ENCODE results near the gene TLE4.
A peak's percentile ranks its signal among the peaks of the same experiment; 100 is the strongest.
"Not testable (repeated sequence)": the region's sequence is repeated elsewhere in the genome, so short reads cannot be mapped to it uniquely, and the experiment has no call there.

The TLE4 gene

DNA sequence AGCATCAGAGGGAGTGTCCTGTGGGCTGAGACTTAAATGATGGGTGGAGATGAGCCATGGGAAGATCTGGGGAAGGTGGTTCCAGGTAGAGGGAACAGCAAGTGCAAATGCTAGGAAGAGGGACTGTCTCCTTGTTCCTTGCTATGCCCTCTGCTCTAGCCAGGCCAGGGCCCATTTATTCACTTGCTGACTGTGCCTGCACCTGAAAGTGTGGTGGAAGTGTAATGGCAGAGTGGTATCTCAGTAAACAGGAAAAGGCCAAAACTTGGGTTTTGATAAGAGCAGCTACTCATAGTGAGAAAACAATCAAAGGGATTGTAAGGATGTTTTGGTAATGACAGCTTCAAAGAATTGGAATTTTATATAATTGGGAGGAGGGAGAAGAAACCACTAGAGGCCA lies 32.4 kb downstream of the TLE4 start:
- no peak for DNase-seq (ENCODE audit: low spot score)

- DNase-seq (ENCODE audit: low spot score): no peak
Measured at GRCh38 chr9:79604921-79605562, 33.3 kb downstream of the TLE4 start.

DNA sequence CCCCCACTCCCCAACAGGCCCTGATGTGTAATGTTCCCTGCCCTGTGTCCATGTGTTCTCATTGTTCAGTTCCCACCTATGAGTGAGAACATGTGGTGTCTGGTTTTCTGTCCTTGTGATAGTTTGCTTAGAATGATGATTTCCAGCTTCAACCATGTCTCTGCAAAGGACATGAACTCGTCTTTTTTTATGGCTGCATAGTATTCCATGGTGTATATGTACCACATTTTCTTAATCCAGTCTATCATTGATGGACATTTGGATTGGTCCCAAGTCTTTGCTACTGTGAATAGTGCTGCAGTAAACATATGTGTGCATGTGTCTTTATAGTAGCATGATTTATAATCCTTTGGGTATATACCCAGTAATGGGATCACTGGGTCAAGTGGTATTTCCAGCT lies 34.8 kb downstream of the TLE4 start:
- not testable (repeated sequence) for DNase-seq (ENCODE audit: low spot score)

DNA sequence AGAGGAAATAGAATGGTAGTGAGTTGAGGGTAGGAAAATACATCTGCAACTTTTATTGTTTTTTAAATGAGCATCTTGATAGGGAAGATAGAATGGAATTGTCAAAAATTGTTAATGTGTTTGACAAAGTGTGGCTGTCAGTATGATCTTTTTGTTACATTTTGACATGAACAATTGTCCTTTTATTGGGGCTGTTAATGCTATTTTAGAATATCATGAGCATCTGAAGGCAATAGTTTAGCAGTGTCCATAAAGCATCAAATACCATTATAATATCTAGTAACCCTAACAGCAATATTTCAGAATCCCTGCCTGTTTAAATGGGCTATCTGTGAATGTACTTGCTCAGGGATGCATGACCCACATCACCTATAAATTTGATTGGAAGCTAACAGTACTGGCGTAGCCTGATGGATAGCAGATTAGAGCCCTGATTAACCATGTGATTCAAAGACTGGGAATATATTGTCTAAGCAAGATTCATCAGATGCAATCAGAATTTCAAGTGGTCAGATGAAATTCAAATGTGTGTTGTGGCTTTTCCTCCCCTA lies 37.8 kb downstream of the TLE4 start:
- no peak for DNase-seq (ENCODE audit: low spot score)

DNA sequence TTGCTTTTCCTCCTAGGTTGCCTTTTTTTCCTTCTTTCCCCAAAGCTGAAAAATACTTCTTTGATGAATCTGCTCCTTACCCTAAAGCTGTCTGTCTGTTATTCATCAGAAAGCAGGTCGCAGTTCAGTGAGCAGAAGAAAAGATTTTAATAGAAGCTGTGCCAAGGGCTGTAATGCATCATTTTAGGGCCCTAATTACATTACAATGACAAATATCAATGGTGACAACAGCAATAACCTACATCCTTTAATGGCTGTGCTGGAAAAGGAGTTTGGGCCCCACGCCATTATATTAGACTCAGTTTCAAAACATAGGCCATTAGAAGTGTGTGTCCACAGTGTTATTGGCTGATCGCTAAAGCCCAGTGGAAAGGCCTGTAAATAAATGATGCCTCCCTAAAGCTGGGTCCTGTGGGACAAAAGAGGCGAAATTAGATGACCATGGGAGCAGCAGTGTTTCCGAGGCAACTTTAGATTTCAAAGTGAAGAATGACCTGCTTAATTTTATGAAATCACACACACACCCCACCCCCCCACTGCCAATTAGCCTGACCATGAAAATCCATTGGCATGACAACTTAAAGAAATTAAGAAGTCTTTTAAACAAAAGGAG lies 38.4 kb downstream of the TLE4 start:
- DNase-seq (ENCODE audit: low spot score): peak; percentile 24

- peak; percentile 74 for DNase-seq (ENCODE audit: low spot score)
Measured at GRCh38 chr9:79610791-79611614, 39.2 kb downstream of the TLE4 start.

GRCh38 chr9:79613145-79613544 lies 41.4 kb downstream of the TLE4 start:
- DNase-seq (ENCODE audit: low spot score): no peak

DNA sequence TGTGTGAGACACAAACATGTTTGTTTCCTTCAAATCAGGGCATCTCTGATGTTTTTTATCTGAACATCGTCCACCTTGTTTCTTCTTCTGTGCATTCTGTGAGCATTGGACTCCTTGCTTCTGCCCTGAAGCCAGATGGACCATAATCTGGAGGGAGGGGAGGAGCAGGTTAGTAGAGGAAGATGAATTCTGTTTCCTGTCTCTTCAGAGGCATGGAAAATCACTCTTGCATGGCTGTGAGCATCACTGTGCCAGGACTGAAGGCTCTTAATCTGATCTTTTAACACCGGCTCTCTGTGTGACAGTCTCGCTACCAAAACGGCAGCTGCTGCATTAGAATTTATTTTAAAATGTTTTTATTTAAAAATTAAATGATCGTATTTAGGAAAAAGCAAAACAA lies 43.3 kb downstream of the TLE4 start:
- no peak for DNase-seq (ENCODE audit: low spot score)

GRCh38 chr9:79616013-79616412 lies 44.2 kb downstream of the TLE4 start:
- DNase-seq (ENCODE audit: low spot score): no peak

DNA sequence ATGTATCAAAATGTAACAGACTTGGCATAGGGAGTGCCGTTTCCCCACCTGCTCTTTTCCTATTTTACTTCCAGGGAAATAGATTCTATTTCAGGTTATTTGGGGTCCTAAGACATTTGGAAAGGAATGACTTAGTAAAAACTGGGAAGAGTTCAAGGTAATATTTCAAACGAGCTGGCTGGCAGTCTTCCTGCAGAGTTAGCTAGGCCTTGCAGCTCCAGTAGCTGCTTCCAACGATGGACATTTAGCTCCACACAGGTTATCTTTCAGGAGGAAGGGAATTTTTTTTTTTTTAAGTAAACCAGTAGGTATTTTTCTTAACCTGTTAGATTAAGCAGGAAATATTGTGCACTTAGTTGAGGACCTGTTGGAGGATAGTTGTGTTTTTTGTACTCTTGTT lies 45.2 kb downstream of the TLE4 start:
- no peak for DNase-seq (ENCODE audit: low spot score)

DNA sequence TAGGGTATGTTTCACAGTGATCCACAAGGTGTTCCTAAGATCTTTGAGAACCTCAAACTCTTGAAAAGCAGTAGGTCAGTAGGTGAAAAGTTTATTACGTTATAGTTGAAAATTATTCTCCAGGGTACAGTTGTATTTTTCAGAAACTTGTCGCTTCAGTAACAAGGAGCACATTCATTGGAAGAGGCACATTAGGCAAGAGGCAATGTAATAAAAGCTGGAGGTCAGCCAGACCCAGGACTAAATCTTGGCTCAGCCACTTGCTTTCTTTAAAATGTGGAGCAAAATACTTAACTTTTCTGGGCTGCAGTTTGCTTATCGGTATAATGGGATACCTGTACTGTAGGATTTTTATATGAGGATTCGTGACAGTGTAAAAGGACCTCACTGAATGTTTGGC lies 45.6 kb downstream of the TLE4 start:
- DNase-seq (ENCODE audit: low spot score): no peak

DNA sequence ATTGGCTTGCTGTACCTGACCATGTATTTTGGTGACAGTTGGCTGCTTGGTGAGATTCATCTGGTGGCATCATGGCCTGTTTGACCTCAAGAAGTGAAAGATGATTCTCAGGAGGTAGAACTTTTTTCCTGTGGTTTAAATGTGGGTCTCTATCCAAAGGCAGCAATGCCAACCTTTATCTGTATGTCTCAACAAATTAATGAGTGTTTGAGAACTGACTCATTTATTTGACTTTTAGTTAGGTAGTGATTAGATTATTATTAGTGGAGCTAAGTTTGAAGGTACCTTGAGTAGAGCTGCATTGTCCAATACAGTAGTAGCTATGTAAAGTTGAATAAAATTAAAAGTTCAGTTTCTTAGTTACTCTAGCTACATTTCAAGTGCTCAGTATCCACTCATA lies 48.2 kb downstream of the TLE4 start:
- DNase-seq (ENCODE audit: low spot score): no peak

DNA sequence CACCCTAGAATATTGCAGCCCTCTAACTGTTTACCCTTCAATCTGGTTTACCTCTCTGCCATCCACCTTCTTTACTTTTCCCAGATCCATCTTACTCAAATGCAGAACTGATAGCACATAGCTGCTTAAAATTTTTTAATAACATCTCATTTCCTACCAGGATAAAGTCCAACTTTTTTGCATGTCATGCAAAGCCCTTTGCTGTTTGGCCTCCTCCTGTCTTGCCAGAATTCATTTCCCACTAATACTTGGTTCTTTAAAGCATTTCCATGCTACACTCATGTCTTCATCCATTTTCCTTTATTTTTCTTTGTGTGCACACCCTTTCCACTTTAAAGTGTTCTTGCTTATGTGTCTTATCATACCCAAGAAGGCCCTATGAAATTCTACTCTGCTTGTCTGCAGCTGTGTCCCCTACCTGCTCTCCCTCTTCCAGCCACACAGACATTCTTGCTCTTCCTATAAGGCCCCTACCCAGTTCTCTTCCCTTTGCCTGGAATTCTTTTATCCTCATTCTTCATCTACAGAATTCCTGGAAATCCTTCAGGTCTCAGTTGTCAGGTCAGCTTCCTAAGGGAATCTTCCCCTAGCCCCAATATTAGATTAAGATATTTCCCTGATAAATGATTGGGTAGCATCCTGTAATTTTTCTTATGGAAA lies 50.3 kb downstream of the TLE4 start:
- DNase-seq (ENCODE audit: low spot score): peak; percentile 14

DNA sequence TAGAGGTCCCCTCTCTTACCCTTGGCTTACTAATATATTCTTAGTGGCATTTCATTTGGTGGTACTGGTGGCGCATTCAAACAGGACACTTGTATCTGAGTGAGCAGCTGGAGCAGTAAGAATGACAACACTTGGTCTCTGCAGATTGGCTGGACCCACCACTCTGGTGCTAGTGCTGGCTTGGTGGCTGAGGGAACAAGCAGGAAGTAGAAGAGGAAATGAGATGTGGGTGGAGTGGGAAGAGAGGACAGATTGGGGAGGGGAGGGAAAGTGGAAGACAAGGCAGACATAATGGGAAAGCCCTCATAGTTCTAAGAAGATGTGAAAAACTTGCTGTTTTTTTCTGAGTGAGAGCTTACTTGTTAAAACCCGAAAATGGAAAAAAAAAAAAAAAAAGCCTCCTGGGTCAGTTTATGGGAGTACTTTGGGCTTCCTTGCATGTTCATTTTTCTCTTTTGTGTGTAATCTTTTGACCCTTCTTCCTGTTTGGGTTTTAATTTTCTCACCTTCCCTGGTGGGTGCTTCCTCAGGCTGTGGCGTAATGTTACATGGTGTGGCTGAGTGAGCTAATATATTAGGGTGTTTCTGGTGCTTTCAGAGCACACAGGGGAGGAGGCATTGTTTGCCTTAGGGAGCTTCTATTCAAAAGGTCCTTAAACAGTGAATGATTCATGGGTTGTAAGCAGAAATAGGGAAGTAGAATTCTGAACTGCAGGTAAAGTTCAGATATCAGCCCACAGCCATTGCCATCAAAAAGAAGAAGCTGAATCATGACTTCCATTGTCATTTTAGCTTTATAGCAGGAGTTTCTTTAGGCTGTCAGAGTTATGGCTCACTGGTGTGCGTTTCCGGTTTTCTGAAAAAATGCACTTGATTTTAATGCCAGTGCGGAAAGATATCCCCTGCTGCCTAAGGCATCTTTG lies 52.3 kb downstream of the TLE4 start:
- DNase-seq (ENCODE audit: low spot score): no peak

- DNase-seq (ENCODE audit: low spot score): no peak
Measured at GRCh38 chr9:79629721-79630120, 58.0 kb downstream of the TLE4 start.

DNA sequence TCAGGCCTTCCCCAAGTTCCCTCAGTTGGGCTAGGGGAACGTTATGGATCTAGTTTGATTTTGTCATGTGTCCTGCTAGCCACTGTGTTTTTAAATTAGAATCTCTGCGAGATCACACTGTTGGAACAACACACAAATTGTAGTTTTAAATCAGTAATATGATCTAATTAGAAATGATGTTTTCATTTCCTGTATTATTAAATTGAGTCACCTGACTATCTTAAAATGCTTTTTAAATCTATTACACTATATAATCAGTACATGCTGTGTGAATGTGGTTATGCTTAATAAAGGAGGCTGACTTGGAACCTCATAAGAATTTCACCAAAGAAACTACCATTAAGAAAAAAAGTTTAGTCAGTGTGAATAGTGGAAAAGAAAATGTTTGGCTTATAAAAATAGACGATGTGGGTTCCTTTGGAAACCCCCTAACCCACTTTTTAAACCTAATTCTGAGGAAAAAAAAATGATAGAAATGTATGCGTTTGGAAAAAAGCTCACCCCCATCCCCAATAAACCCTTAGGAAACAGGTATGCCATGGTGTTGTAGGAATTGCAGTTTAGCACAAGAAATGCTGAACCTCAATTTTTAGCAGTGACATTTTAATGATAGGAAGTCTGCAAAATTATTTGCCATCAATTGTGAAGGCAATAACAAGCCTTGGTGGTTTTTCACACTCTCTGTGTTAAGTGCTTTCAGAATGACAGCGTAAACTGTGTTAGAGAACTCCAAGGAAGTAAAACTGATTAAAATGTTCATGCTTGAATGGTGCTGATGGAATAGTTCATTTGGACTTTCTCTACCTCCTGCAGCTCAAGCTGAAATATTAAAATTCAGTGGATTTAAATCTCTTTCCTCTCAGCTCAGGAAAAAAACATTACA lies 59.0 kb downstream of the TLE4 start:
- no peak for DNase-seq (ENCODE audit: low spot score)

DNA sequence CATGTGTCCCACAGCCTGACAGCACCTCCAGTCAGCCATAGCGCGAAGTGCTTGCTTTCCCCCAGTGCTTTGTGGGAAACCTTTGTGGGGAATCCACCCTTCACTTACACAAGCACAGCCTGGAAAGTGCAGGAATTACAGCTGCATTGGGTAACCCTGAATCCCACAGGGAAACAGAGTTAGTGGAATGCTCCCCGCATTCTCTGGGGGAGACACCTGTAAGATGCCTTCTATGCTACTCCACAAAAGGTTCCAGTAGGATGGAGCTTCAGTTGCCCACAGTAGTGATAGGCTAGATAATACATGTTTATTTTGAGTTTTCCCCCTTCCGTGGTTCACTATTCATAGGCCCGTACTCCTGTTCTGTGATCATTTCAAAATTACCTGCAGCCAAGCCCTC lies 60.3 kb downstream of the TLE4 start:
- DNase-seq (ENCODE audit: low spot score): no peak

DNA sequence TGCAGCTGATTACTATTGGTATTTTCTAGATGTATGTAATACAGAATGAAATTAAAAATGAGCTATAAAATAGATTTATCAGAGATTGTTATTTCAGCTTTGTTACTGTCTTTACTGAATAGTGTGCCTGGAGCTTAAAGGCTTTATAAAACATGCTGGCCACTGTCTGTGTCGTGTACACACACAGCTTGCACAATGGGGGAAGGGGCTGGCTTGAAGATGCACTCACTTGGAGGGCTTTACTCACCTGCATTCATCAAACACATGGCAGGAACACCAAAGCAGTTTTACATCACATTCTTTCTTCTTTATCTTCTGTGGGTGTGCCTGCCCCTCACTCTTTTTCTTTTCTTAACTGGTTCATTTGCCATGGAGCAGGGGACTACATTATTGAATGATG lies 60.9 kb downstream of the TLE4 start:
- DNase-seq (ENCODE audit: low spot score): no peak

DNA sequence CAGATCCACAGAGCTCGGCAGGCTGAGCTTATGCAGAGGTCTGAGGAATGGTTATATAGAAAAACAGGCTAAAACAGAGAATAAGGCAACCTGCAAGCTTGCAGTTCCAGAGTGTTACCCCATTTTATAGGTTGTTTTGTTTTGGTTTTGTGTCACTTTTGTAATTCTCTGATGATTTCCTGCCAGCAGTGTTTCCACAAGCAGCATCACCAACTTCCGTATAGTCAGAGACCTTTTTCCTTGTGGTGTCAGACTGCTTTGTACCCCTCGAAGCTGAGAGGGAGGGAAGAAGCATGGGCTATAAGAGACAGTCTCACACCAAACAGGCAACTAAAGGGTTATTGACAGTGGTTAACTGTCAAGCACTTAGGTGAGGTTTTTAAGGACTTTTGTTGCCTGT lies 61.8 kb downstream of the TLE4 start:
- DNase-seq (ENCODE audit: low spot score): no peak

DNA sequence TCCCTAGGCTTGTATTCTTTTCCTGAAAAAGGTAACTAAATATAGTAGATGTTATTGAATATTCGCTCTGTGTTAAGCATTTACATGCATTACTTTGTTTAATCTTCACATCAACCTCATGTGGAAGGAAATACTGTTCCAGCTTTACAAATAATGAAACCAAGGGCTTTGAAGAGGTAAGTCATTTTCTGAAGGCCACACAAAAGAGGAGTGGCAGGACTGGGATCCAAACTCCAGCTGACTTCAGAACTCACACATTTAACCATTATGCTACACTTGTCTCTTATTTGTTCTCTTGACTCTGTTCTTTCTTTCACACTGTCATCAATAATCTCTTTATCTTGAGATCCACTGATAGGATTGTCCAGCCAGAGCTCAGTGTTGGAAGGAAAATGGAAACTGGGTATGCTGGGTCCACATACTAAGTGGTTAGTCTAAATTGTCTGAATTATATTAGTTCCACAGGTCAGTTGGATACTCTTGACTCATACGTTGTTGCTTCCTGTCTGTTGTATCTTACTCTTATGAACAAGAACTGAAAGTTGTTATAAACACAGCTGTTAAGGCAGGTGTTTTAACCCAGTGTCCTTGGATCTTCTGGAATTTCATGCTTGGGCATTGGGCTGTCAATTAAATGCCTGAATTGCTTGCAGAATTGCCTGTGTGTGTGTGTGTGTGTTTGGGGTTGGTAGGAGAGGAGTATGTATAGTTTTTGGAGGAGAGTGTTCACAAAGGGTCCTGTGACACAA lies 65.6 kb downstream of the TLE4 start:
- DNase-seq (ENCODE audit: low spot score): no peak

All from GM03348 (cell line).